22Rv1 (cell line): ENCODE data around the gene ELOVL2.

Experiments
- CTCF ChIP-seq: fragments of 450-650 bp; IDR thresholded peaks from 2 replicates; pipeline ENCODE4 v1.5.1; 2017; ENCODE audit warnings: mild to moderate bottlenecking
- ZFX ChIP-seq: fragments of 450-650 bp; IDR thresholded peaks from 2 replicates; pipeline ENCODE4 v1.6.1; 2017; ENCODE audit warnings: antibody characterized with exemption, borderline replicate concordance

GRCh38 chr6:10962673-10963072, 81.4 kb downstream of the ELOVL2 start:
- TF ChIP-seq CTCF (no peak), ZFX (no peak)
